ENCODE results near the gene SRSF11. TPM values are rescaled to one million over a fixed set of nuclear protein-coding genes. Genes with fewer than 3 reads are reported as not detected.

The SRSF11 gene
- total and polyA plus RNA-seq, 4 donors: 76.9 to 331 (median 137) TPM

DNA sequence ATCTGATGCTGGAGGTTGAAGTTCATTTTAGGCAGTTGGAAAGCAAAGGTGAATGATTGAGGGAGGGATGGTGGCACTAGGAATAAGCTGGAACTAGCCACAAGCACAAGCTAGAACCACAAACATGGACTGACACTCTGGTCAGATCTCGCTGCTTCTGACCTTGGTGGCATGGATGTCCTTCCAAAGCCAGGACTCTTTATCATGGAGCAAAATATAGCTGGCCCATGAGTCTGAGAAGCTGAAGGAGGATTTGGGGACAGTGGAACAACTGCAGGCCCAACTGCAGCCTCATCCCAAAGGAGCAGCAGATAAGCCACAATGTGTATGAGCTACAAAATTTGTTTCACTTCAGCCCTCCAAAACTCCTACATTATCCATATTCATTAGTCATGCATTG is 35.5 kb downstream of the SRSF11 start:
- no peak for ATAC-seq (ENCODE audit: insufficient read depth, low FRiP score)
- Histone ChIP-seq H3K27ac (ENCODE audit: low read depth in 1 of 2, low read length in 1 of 2) (no peak overlapping the region), H3K9me3 (ENCODE audit: control insufficient read depth in 4 of 4, insufficient read depth in 3 of 4, low read length in 3 of 4) (no peaks in the 10 kb centered on the region), H3K4me1 (ENCODE audit: control insufficient read depth in 5 of 5, insufficient read depth in 5 of 5, low read length in 5 of 5) (no peaks in the 10 kb centered on the region), H3K4me3 (no peak overlapping the region), H3K9ac (ENCODE audit: insufficient read depth in 1 of 2, low read length in 2 of 2) (no peak overlapping the region), H3K27me3 (ENCODE audit: control insufficient read depth in 3 of 3, insufficient read depth in 3 of 3, low read length in 2 of 3) (no peaks in the 10 kb centered on the region), H3K36me3 (ENCODE audit: control insufficient read depth in 4 of 4, insufficient read depth in 4 of 4, low read length in 4 of 4) (peaks cover 2 to 6% (median 3%) of the 10 kb centered on the region in 4 donors)
- TF ChIP-seq CTCF (IDR thresholded peaks at IDR 0.05; ENCODE audit: control extremely low read depth, extremely low read depth): no peak
- WGBS, 2 donors: 95% methylated on average over 1 of the region's 1 CpG
- no peak for DNase-seq

- no peak for ATAC-seq (ENCODE audit: insufficient read depth, low FRiP score)
- peaks cover 0 to 2% (median 0%) of the 10 kb centered on the region in 4 donors for H3K9me3 ChIP-seq (ENCODE audit: control insufficient read depth in 4 of 4, insufficient read depth in 3 of 4, low read length in 3 of 4)
- H3K4me1 ChIP-seq (ENCODE audit: control insufficient read depth in 5 of 5, insufficient read depth in 5 of 5, low read length in 5 of 5): no peaks in the 10 kb centered on the region
- no peaks in the 10 kb centered on the region for H3K27me3 ChIP-seq (ENCODE audit: control insufficient read depth in 3 of 3, insufficient read depth in 3 of 3, low read length in 2 of 3)
- 76 to 83% methylated on average over 7 of the region's 7 CpGs for WGBS, 2 donors
- TF ChIP-seq CTCF (IDR thresholded peaks at IDR 0.05; ENCODE audit: control extremely low read depth, extremely low read depth): no peak
- no peak for DNase-seq
- H3K4me3 ChIP-seq: no peak overlapping the region
- H3K9ac ChIP-seq (ENCODE audit: insufficient read depth in 1 of 2, low read length in 2 of 2): no peak overlapping the region
- H3K27ac ChIP-seq (ENCODE audit: low read depth in 1 of 2, low read length in 1 of 2): no peak overlapping the region
- H3K36me3 ChIP-seq (ENCODE audit: control insufficient read depth in 4 of 4, insufficient read depth in 4 of 4, low read length in 4 of 4): peaks cover 2 to 34% (median 13%) of the 10 kb centered on the region in 4 donors
Measured at GRCh38 chr1:70264839-70265238, 43.7 kb downstream of the SRSF11 start.

DNA sequence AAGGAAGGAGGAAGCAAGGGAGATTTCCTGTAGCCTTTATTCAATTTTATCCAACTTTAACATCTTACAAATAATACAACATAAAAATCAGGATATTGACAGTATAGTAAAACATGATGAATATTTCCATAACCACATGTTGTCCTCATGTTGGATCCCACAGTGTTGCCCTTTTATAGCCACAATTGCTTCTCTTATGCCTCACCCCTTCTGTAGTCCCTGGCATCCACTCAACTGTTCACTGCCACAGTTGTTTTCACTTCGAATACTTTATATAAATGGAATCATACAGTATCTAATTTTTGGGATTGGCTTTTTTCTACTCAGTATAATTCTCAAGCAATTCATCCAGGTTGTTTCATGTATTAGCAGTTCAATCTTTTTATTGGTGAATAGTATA is 44.8 kb downstream of the SRSF11 start:
- H3K36me3 ChIP-seq (ENCODE audit: control insufficient read depth in 4 of 4, insufficient read depth in 4 of 4, low read length in 4 of 4): peaks cover 2 to 39% (median 18%) of the 10 kb centered on the region in 4 donors

More for the DNA sequence above, 44.8 kb downstream of the SRSF11 start:
- Histone ChIP-seq H3K4me3 (no peak overlapping the region), H3K9ac (ENCODE audit: insufficient read depth in 1 of 2, low read length in 2 of 2) (no peak overlapping the region), H3K27me3 (ENCODE audit: control insufficient read depth in 3 of 3, insufficient read depth in 3 of 3, low read length in 2 of 3) (no peaks in the 10 kb centered on the region), H3K9me3 (ENCODE audit: control insufficient read depth in 4 of 4, insufficient read depth in 3 of 4, low read length in 3 of 4) (peaks cover 0 to 2% (median 0%) of the 10 kb centered on the region in 4 donors), H3K4me1 (ENCODE audit: control insufficient read depth in 5 of 5, insufficient read depth in 5 of 5, low read length in 5 of 5) (no peaks in the 10 kb centered on the region), H3K27ac (ENCODE audit: low read depth in 1 of 2, low read length in 1 of 2) (no peak overlapping the region)
- no peak for ATAC-seq (ENCODE audit: insufficient read depth, low FRiP score)
- WGBS, 2 donors: 89 to 97% methylated on average over 1 of the region's 1 CpG
- TF ChIP-seq CTCF (IDR thresholded peaks at IDR 0.05; ENCODE audit: control extremely low read depth, extremely low read depth): no peak
- no peak for DNase-seq

Data from lung (tissue), 12 donors.